KOPT-K1 (cell line): ENCODE results near the gene PACRG.

Source experiments
- H3K27ac ChIP-seq: fragments of 200-600 bp; sonication (generic); 2 replicates; pipeline ENCODE4 v1.5.1; 2016; ENCODE audit warnings: antibody characterized with exemption, mild to moderate bottlenecking, low read depth, low read length; ENCODE audit not compliant: poor library complexity, severe bottlenecking
- H3K36me3 ChIP-seq: fragments of 200-600 bp; sonication (generic); 2 replicates; pipeline ENCODE4 v1.5.1; 2017; ENCODE audit warnings: antibody characterized with exemption, mild to moderate bottlenecking, low read length, moderate library complexity; ENCODE audit not compliant: insufficient read depth
- H3K9me3 ChIP-seq: fragments of 200-600 bp; sonication (generic); 2 replicates; pipeline ENCODE4 v1.5.1; 2017; ENCODE audit warnings: antibody characterized with exemption, low read length, mild to moderate bottlenecking; ENCODE audit not compliant: insufficient read depth, poor library complexity, severe bottlenecking

PACRG gene

GRCh38 chr6:162785632-162786242 lies 58.0 kb downstream of the PACRG start:
- no peak overlapping the region for H3K27ac ChIP-seq
- H3K9me3 ChIP-seq: no peaks in the 10 kb centered on the region

GRCh38 chr6:162798546-162799266 lies 70.9 kb downstream of the PACRG start:
- no peak overlapping the region for H3K27ac ChIP-seq
- no peaks in the 10 kb centered on the region for H3K36me3 ChIP-seq
- no peaks in the 10 kb centered on the region for H3K9me3 ChIP-seq

More at GRCh38 chr6:162785632-162786242, 58.0 kb downstream of the PACRG start:
- no peaks in the 10 kb centered on the region for H3K36me3 ChIP-seq

DNA sequence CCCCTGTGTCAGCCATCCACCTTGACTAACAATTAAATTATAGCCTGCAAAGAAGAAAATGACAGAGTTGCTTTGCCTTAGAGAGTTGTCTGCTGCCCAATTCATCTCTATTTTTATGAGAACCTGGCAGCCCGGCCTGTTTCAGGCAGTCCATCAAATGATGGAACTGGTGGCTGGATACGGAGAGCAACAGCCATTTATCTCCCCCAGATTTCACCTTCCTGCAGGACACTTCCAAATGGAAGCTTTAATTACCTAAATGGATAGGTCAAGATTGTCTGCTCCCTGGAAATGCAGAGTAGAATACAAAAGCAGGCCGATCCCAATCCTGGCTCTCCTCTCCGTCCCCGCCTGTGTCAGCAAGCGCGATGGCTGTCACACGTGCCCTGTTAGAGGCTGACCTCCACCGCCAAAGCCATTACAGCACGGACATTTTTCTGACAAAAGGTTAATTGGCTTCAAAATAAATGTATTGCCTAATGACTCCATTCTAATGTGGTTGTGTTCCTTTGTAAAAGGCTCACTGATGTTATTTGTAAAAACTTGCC lies 86.7 kb downstream of the PACRG start:
- Histone ChIP-seq H3K36me3 (no peaks in the 10 kb centered on the region), H3K9me3 (no peaks in the 10 kb centered on the region), H3K27ac (no peak overlapping the region)

GRCh38 chr6:162817196-162817595 lies 89.4 kb downstream of the PACRG start:
- no peak overlapping the region for H3K27ac ChIP-seq
- H3K9me3 ChIP-seq: no peaks in the 10 kb centered on the region
- no peaks in the 10 kb centered on the region for H3K36me3 ChIP-seq

DNA sequence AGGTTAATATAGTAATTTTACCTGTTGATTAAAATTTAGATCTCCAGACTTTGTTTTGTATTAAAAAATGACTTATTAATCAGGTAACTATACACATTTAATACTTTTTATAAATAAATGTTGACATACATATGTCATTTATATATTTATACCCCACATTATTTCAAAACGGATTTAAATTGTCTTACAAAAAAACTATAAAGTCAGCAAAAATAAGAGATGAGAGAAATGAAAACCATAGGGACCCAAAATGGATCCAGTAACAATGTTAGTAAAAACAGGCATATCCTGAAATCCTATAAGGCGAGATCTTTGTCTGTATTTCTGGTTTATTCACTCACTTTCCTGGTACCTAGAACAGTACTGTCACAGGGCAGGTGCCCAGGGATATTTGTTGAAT lies 91.5 kb downstream of the PACRG start:
- Histone ChIP-seq H3K27ac (no peak overlapping the region), H3K9me3 (no peaks in the 10 kb centered on the region), H3K36me3 (no peaks in the 10 kb centered on the region)

GRCh38 chr6:162821102-162821501 lies 93.3 kb downstream of the PACRG start:
- Histone ChIP-seq H3K36me3 (no peaks in the 10 kb centered on the region), H3K9me3 (no peaks in the 10 kb centered on the region), H3K27ac (no peak overlapping the region)

DNA sequence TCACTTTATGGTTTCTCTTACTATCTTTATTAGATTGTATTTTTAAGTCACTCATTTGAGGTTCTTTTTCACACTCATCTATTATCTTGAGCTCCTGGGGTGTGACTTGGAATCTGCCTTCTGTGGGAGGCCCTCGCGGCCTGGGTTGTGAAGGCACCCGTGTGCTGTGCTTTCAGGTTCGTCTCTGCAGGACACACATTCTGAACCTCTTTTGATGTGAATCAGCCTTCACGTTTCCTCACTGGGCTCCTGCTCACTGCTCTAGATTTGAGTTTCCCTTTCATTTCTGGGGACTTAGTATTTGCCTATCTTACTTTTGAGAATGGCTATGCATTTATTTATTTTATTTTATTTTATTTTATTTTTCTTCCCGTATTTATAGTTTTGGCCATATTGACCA lies 97.8 kb downstream of the PACRG start:
- Histone ChIP-seq H3K36me3 (no peaks in the 10 kb centered on the region), H3K27ac (no peak overlapping the region), H3K9me3 (no peaks in the 10 kb centered on the region)

DNA sequence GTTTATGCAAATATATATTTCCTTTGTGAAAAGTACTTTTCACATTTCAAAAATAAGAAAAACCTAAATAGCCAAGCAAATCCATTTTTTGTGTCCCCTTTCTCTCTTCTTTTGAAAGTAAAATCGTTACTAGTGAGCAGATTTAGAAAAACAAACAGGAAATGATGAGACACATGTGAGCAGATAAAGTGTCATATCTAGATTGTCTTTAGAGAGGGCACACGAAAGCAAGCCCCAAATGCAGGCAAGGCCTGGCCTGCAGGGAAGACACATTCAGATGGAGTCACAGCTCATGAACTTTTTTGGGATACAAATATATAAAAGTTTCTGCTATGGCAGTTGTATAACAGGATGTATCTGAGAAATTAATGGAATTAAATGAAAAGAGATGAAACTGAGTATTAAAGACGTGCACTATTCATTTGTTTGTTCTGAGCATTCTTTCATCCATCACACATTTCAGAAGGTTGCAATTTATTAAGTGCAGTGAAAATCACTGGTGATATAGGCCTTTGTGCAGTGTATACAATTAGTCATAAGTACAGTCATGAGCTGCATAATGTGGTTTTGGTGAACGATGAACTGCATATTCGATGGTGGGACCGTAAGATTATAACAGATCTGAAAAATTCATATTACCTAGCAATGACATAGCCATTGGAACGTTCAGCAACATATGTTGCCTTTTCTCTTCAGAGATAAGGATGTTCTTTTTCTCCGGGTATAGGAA lies 101.4 kb downstream of the PACRG start:
- Histone ChIP-seq H3K9me3 (no peaks in the 10 kb centered on the region), H3K27ac (no peak overlapping the region), H3K36me3 (no peaks in the 10 kb centered on the region)

DNA sequence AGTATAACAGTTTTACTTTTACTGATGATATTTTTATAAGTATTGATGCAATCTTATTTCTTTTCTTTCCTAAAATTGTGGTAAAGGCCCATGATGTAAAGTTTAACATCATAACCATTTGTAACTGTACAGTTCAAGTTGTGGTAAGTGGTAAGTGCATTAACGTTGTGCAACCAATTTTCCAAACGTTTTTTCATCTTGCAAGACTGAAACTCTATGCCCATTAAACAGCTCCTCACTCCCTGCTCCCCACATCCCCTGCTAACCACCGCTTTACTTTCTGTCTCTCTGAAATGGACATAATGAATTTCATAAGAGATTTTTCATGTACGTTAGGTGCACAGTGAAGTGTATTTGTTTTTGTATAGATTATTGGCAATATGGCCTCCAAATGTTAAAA lies 106.0 kb downstream of the PACRG start:
- Histone ChIP-seq H3K36me3 (no peaks in the 10 kb centered on the region), H3K27ac (no peak overlapping the region), H3K9me3 (no peaks in the 10 kb centered on the region)

DNA sequence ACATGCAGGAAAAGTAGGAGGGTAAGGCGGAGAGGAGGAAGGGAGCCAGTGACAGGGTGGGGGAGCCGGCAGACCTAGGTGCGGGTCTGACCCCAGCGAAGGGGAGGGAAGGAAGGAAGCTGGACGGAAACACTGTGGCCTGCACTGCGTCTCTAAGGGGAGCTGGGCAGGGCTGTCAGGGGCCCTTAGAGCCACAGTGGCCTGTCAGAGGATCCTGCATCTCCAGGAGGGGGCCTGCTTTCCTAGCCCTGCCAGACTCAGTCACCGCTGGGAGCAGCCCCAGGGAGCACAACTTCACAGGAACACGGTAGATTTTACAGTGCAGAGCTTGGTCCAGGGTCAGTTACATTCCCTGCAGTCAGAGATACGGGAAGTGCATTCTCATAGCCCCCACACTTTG lies 118.2 kb downstream of the PACRG start:
- Histone ChIP-seq H3K9me3 (no peaks in the 10 kb centered on the region), H3K36me3 (no peaks in the 10 kb centered on the region), H3K27ac (no peak overlapping the region)

DNA sequence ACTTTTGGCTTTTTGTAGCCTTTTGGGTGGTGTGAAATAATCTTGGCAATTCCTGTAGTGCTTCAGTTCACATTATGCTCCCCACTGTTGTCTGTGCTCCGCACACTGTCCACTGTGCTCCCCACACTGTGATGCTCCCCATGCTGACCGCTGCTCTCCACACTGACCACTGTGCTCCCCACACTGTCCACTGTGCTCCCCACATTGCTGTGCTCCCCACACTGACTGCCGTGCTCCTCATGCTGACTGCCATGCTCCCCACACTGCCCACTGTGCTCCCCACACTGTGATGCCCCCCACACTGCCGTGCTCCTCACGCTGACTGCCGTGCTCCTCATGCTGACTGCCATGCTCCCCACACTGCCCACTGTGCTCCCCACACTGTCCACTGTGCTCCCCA lies 118.9 kb downstream of the PACRG start:
- Histone ChIP-seq H3K27ac (no peak overlapping the region), H3K9me3 (no peaks in the 10 kb centered on the region), H3K36me3 (no peaks in the 10 kb centered on the region)

GRCh38 chr6:162849269-162849668 lies 121.5 kb downstream of the PACRG start:
- Histone ChIP-seq H3K9me3 (no peaks in the 10 kb centered on the region), H3K36me3 (no peaks in the 10 kb centered on the region), H3K27ac (no peak overlapping the region)

- H3K36me3 ChIP-seq: no peaks in the 10 kb centered on the region
Observed at GRCh38 chr6:162852192-162852591, 124.4 kb downstream of the PACRG start.

DNA sequence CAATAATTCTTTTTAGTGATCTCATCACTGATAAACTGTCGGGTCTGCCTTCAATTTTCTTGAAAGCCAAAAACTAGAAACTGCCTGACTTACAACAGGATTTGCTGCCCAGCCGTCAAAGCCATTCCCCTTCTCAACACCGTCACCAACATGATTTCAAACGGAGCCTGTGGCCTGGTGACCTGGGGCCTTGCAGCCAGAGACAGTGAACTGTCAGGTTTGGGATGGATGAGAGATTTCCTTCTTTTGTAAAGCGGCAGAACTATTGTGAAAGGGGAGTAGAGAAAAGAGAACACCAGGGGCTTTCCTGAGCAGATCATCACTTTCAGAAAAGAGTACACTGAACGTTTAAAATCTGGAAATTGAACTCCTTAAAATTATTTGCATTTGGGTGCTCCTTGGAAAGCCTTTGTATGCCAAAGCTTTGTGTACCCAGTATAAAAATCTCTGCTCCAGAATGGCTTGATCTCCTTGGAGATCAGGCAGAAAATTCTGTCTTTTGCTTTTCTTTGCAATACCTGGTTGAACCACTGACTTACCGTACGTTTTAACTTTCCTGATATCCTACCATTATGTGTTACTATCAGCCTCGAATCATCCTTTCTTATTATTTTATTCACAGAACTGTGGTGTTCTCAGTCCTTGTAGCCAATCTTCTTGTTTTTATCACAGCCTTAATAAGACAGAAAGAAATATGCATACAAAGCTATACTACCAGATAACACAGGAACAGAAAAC lies 125.2 kb downstream of the PACRG start:
- no peak overlapping the region for H3K27ac ChIP-seq
- no peaks in the 10 kb centered on the region for H3K9me3 ChIP-seq
- H3K36me3 ChIP-seq: no peaks in the 10 kb centered on the region

More at GRCh38 chr6:162852192-162852591, 124.4 kb downstream of the PACRG start:
- Histone ChIP-seq H3K27ac (no peak overlapping the region), H3K9me3 (no peaks in the 10 kb centered on the region)

DNA sequence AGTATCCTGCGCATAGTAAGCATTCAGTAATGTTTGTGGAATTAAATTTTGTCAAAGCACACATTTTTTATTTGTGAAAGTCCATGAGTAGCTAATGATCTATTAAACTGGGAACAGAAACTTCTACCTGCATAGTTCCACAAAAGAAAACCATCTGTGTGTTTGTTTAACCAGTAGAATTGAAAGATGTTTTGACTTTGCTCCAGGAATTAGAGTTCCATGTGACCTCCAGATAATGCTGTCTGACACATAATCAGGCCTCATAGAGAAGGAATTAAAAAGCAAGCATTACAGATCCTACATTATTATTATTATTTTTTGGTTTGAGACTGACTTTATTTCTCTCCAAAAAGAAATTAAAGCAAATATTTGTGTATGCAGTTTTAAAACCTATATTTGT lies 126.5 kb downstream of the PACRG start:
- H3K36me3 ChIP-seq: no peaks in the 10 kb centered on the region
- no peak overlapping the region for H3K27ac ChIP-seq
- no peaks in the 10 kb centered on the region for H3K9me3 ChIP-seq
